Measurements from ENCODE around the gene CAMK2G.

The CAMK2G gene

GRCh38 chr10:73863039-73863817, 11.1 kb downstream of the CAMK2G start:
- Histone ChIP-seq H3K4me3 (ENCODE audit: insufficient read depth, low read length, poor library complexity, severe bottlenecking) (no peak overlapping the region), H3K9ac (ENCODE audit: low read length) (no peak overlapping the region), H3K36me3 (ENCODE audit: low read length) (no peaks in the 10 kb centered on the region), H3K27ac (ENCODE audit: low read depth, low read length) (no peak overlapping the region), H3K9me3 (ENCODE audit: insufficient read depth, low read length) (no peaks in the 10 kb centered on the region), H3F3A (ENCODE audit: insufficient read depth) (peaks cover 9% of the 10 kb centered on the region), H4K20me1 (ENCODE audit: low read depth, low read length) (no peaks in the 10 kb centered on the region), H2AFZ (ENCODE audit: low read depth, low read length, severe bottlenecking) (no peak overlapping the region), H3K79me2 (ENCODE audit: insufficient read depth, low read length) (no peaks in the 10 kb centered on the region), H3K27me3 (ENCODE audit: low read length) (no peaks in the 10 kb centered on the region), H3K9me2 (replicated peaks; ENCODE audit: insufficient read depth, low read length) (no peaks in the 10 kb centered on the region), H3K4me2 (ENCODE audit: low read depth, low read length, poor library complexity, severe bottlenecking) (no peak overlapping the region)
- no peak for TF ChIP-seq CTCF (IDR thresholded peaks at IDR 0.05; ENCODE audit: insufficient read depth, low read length, poor library complexity, severe bottlenecking)
- TF ChIP-seq EZH2phosphoT487 (conservative IDR thresholded peaks at IDR 0.05; ENCODE audit: low read length): no peak

- H3K27ac ChIP-seq (ENCODE audit: low read depth, low read length): no peak overlapping the region
- H2AFZ ChIP-seq (ENCODE audit: low read depth, low read length, severe bottlenecking): no peak overlapping the region
- no peaks in the 10 kb centered on the region for H3K9me3 ChIP-seq (ENCODE audit: insufficient read depth, low read length)
- peaks cover 9% of the 10 kb centered on the region for H3F3A ChIP-seq (ENCODE audit: insufficient read depth)
- no peaks in the 10 kb centered on the region for H3K27me3 ChIP-seq (ENCODE audit: low read length)
- no peaks in the 10 kb centered on the region for H3K36me3 ChIP-seq (ENCODE audit: low read length)
- no peaks in the 10 kb centered on the region for H4K20me1 ChIP-seq (ENCODE audit: low read depth, low read length)
- no peak overlapping the region for H3K4me2 ChIP-seq (ENCODE audit: low read depth, low read length, poor library complexity, severe bottlenecking)
- H3K4me3 ChIP-seq (ENCODE audit: insufficient read depth, low read length, poor library complexity, severe bottlenecking): no peak overlapping the region
- H3K9ac ChIP-seq (ENCODE audit: low read length): no peak overlapping the region
- no peaks in the 10 kb centered on the region for H3K9me2 ChIP-seq (replicated peaks; ENCODE audit: insufficient read depth, low read length)
- no peaks in the 10 kb centered on the region for H3K79me2 ChIP-seq (ENCODE audit: insufficient read depth, low read length)
- no peak for TF ChIP-seq CTCF (IDR thresholded peaks at IDR 0.05; ENCODE audit: insufficient read depth, low read length, poor library complexity, severe bottlenecking)
- no peak for TF ChIP-seq EZH2phosphoT487 (conservative IDR thresholded peaks at IDR 0.05; ENCODE audit: low read length)
These were observed 12.3 kb downstream of the CAMK2G start for GRCh38 chr10:73862011-73862410.

- no peak overlapping the region for H3K4me3 ChIP-seq (ENCODE audit: insufficient read depth, low read length, poor library complexity, severe bottlenecking)
- H3K4me2 ChIP-seq (ENCODE audit: low read depth, low read length, poor library complexity, severe bottlenecking): no peak overlapping the region
- H4K20me1 ChIP-seq (ENCODE audit: low read depth, low read length): no peaks in the 10 kb centered on the region
- no peak overlapping the region for H3K27ac ChIP-seq (ENCODE audit: low read depth, low read length)
- no peaks in the 10 kb centered on the region for H3F3A ChIP-seq (ENCODE audit: insufficient read depth)
- H2AFZ ChIP-seq (ENCODE audit: low read depth, low read length, severe bottlenecking): no peak overlapping the region
- H3K9me2 ChIP-seq (replicated peaks; ENCODE audit: insufficient read depth, low read length): no peaks in the 10 kb centered on the region
- no peaks in the 10 kb centered on the region for H3K36me3 ChIP-seq (ENCODE audit: low read length)
- H3K27me3 ChIP-seq (ENCODE audit: low read length): no peaks in the 10 kb centered on the region
- TF ChIP-seq CTCF (IDR thresholded peaks at IDR 0.05; ENCODE audit: insufficient read depth, low read length, poor library complexity, severe bottlenecking) (no peak), EZH2phosphoT487 (conservative IDR thresholded peaks at IDR 0.05; ENCODE audit: low read length) (no peak)
- H3K79me2 ChIP-seq (ENCODE audit: insufficient read depth, low read length): no peaks in the 10 kb centered on the region
- H3K9ac ChIP-seq (ENCODE audit: low read length): no peak overlapping the region
- H3K9me3 ChIP-seq (ENCODE audit: insufficient read depth, low read length): no peaks in the 10 kb centered on the region
These were observed 14.4 kb downstream of the CAMK2G start for GRCh38 chr10:73859784-73860491.

Measured in SU-DHL-6 (cell line).